ENCODE measurements around the gene TMEM119.

TMEM119 gene

GRCh38 chr12:108597559-108598471, at the start of gene TMEM119:
TSS of gene TMEM119 (minus strand) at chr12:108598084. CDS start at chr12:108592383, 5,701 bp downstream.
- no peak for DNase-seq (ENCODE audit: low spot score)
- FAIRE-seq, result no peak

DNA sequence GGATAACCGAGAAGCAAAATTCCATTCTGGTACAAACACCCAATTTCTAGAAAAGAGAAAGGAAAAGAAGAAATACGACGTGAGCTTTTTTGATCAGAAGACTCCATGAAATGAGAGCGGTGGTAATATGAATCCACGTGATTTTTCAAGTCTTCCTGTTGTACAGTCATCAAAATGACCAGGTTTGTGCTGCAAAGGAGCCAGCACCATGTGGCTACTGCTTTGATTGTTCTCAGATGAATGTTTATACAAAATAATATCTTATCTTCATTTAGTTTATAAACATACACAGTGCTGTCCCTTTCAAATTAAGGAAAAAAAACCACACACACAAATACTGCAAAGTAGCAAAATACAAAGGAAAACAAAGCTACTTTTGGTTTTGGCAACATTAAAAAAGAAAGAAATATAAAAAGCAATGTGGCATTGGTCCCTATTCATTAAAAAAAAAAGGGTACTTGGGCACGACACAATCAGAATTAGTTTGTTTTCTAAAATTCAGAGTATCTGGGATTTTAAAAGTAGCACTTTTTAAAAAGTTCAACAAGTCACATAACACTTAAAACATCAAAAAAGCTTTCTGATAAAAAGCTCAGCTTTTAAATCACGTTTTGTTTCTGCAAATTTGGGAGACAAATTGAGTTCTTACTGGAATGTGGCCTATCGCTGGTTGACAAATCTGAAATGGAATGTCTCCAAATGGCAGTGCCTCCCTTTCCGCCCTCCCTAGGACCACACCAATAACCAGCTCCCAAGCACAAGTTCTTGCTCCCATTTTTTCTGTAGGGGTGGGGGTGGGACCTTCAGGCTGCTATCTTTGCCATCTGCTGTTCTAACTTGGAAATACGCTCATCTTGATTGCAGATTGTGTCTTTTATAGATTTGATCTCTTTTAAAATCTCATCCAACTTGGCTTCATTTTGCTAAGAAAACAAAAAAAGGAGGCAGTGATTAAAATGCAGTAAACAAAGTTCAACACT, 49.0 kb upstream of the TMEM119 start:
- no peak for FAIRE-seq

GRCh38 chr12:108645686-108646599, 48.1 kb upstream of the TMEM119 start:
- FAIRE-seq (no peak), DNase-seq (ENCODE audit: low spot score) (no peak)

More for the DNA sequence above, 49.0 kb upstream of the TMEM119 start:
- no peak for DNase-seq (ENCODE audit: low spot score)

DNA sequence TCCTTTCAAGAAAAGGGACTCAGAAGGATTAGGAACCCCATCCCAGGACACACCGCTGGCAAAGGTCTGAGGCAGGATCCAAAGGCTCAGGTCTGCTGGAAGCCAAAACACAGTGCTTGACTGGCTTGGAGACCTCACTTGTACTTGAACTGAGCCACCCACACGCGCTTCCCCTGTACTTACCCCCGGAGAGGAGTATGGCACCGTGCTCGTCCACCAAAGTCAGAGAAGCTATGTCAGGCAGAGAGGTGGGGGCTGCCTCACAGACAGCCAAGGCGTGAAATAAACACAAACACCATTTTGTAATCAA, 46.9 kb upstream of the TMEM119 start:
- FAIRE-seq, result no peak
- no peak for DNase-seq (ENCODE audit: low spot score)

DNA sequence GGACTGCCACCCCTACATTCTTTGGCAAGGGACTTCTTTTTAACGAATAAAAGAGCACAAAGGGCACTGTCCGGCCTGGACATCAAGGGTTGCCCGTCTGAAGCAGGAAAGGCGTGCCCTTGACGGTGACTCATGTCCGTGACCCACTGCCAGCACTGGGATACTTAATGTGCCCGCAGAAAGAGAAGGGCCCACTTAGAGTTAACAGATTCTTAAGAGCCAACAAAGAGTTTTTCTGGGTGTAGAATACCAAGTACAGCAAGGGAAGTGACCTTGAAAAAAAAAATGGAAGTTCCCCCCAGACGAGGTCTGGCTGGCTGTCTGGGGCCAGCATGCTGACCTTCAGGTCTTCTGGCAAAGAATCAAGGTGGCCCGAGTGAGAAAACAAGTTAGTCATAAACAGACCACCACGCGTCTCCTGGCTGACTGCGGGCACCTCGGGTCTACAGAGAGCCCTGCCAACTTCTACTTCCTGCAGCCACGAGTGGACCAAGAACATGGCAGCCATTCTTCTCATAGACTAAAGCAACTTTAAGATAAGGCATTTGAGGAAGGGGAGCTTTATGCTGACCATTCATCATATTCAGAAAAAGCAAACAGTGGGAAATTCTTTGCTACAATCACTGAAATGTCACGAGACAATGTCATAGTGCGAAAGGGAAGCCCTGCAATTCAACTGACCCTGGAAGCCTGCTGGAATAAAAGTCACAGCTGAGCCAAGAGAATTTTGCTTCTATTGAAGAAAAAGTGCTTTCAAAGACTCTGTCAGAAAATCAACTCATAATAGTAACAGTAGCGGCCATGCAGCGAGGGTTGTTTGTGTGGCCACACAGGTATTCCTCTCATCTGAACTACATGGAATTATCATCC, 46.3 kb upstream of the TMEM119 start:
- no peak for DNase-seq (ENCODE audit: low spot score)
- FAIRE-seq, result no peak

DNA sequence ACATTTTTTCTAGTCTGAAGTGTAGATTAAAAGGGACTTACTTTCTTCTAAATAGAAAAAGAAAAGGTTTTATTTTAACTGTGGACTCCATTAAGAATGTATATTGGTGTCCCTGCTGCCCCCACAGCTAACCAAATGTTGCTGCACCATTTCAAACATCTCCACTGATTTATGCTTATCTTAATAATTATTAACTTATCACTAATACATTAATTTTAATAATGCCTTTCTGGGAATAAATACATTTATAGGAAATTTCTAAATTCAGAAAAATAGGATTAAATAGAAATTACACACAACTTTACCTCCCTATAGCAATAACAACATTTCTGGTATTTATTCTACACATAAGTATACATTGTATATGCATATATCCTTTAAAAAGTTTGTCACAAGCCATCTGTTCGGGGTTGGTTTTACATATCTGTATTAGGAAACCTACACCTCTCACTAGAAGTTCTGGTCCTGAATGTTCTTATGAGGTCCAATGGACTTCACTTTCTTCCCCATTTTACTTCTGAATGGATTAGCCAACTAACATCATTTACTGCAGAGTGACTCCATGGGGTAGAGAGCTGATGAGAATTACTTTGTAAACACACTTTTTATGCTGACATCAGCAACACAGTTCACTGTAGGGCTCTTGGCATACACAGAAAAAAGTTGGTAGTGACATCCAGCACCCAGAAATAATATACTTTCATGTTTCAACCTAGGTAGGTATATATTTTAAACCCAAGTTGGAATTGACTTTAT, 45.2 kb upstream of the TMEM119 start:
- DNase-seq (ENCODE audit: low spot score) (no peak), FAIRE-seq (no peak)

DNA sequence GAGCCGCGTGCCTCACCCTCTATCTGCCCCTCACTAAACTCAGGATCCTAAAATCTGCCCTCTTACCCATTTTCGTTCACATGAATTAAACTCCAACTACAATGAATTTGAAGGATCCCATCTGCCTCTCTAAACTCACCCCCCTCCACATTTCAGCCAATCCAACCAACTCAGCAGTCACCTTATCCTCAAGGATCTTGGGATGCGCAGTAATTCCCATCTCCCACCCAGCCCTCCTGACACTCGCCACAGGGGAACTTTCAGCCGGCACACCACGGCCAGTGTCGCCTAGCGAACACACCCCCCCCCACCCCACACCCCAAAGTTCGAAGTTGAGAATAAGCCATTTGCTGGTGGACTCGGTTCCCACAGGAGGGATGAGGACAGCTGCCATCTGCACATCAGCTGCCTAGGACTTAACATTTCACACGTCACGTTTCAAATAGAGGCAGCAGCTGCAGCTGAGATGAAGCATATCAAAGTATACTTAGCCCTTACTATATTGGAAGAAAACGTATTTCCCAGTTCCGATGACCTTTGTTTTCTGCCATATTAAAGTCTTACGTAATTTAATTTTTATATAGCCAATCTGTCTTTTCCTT, 44.5 kb upstream of the TMEM119 start:
- DNase-seq (ENCODE audit: low spot score) (no peak), FAIRE-seq (no peak)

DNA sequence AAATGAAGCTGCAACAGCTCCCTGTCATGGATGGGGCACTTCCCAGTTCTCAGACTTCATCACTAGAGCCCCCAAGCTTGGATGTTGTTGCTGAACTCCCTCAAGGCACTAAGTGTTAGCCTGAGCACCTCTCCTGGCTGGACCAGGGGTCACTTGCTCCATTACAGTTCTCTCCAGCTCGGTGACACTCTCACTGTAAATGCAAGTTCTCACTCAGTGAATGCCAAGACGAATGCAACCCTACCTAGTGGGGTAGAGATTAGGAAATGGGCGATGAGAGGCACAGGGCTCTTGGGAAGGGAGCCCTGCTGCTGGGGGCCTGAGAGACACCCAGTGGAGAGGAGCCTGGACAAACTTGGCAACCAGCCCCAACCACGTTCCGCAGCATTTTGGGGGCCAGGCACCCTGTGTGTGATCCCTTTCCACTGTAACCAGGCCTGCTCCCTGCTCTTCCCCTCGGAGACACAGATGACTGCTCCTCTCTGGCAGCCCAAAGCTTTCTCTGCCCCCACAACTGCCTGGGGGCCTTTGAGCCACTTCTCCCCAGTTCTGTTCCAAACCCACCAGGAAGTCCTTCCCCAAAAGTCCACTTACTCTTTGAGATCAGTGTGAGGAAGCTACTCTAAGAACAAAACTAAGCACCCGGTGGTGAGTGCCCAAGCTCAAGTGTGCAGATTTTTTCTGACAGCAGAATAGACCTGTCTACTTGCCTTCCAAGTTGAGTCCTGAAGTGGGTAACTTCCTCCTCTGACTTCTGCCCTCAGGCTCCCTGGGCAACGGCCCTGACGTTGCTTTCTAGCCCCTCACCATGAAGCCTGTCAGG, 43.8 kb upstream of the TMEM119 start:
- DNase-seq (ENCODE audit: low spot score) (no peak), FAIRE-seq (no peak)

DNA sequence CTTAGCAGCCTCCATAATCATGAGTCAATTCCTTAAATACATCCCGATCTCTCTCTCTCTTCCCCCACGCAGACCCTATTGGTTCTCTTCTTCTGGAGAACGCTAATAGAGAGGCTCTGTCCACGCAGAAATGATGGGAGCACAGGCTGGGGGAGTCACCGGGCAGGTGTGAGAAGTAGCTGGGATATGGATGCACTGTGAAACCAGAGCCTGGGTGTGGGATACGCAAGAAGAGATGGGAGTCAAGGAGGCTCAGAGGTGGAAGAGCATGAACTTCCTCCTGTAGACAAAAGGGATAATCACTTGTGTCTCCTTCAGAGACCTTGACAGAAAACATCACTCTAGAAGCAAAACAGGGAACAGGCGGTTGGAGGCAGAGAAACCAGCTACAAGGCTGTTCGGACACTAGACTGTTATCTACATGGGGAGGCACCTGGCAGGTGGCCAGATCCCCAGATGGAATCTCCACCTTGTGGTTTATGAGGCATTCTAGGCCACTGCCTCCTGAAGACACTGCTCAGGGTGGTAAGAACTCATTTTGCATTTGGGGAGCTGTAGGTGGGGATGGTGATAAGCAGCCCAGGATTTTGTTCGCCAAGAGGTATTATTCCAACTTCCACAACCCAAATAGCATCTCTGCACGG, 43.0 kb upstream of the TMEM119 start:
- DNase-seq (ENCODE audit: low spot score) (peak; percentile 24), FAIRE-seq (no peak)

GRCh38 chr12:108638997-108639822, 41.3 kb upstream of the TMEM119 start:
- DNase-seq (ENCODE audit: low spot score), result no peak
- no peak for FAIRE-seq

GRCh38 chr12:108638141-108638827, 40.4 kb upstream of the TMEM119 start:
- FAIRE-seq, result no peak

DNA sequence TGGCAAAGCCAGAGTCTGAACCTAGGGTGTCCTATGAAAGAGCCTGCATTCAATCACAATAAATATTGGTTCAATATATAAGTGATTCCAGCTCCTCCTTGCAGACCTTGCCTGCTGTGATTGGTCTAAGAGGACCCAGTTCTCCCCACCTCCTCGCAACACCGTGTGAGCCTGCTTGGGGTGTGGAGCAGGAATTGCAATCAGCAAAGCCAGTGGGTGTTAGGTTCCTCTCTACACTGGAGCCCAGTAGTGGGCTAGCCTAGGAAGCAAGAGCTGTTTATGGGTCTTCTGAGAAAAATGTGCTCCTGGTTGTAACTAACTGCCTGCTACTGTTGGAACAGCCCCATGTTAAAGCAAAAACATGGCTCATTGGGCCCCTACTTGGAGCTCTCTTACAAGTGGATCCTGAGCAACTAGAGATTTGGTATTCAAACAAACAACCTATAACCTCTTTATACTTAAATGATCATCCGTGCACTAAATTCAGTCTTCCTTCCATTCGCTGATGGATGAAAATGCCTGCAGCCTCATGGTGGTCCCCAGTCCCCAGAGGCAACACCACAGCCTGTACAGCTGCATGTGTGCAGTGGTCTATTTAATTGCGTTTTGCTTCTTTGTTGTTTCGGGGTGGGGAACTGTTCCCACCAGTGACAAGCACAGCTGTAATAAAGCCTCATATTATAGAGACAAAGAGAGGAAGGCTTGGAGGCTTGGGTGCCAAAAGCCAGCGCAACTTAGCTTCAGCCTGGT, 39.5 kb upstream of the TMEM119 start:
- FAIRE-seq, result no peak
- no peak for DNase-seq (ENCODE audit: low spot score)

More at GRCh38 chr12:108638141-108638827, 40.4 kb upstream of the TMEM119 start:
- no peak for DNase-seq (ENCODE audit: low spot score)

GRCh38 chr12:108635997-108636808, 38.3 kb upstream of the TMEM119 start:
- no peak for FAIRE-seq
- DNase-seq (ENCODE audit: low spot score), result no peak

DNA sequence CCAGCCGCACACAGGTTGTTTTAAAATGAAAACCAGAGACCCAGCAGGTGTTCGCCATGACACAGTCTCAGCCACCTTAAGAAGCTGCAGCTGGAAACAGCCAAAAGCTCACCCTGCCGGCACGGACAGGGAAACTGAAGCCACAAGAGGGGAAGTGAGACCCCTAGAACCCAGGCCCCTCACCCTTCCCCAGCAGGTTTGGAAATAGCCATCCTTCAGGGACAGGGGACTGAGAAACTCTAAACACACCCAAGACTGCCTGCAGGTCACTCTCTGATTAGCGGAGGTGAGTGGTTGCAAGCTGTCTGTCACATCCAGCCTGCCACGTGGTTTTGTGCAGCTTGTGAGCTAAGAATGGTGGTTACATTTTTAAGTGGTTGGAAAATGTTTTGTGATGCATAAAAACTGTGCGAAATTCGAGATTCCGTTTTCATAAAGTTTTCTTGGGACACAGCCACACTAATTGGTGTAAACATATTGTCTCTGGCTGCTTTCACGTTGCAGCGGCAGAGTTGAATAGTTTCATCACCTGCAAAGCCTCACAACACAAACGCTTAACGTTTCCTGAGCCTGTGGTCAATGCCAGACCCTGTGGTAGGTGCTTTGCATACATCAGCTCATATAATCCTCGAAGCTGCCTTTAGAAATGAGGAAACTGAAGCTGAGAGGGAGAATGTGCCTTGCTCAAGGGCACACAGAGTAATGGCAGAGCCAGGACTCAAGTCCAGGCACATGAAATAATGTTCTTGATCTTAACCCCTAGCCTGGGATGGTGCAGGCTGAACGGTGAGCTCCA, 37.5 kb upstream of the TMEM119 start:
- no peak for FAIRE-seq
- DNase-seq (ENCODE audit: low spot score), result no peak

All from urothelium cell line (cell line).